DOHH2 (cell line): ENCODE data around the gene SPDYC.

Experiments used
- H3F3A ChIP-seq: fragments of 200-600 bp; sonication (generic), shearing (Covaris generic); 2 replicates; pipeline ENCODE4 v1.6.0; 2016; ENCODE audit warnings: antibody characterized with exemption, mild to moderate bottlenecking; ENCODE audit not compliant: control insufficient read depth, insufficient read depth
- H3K27ac ChIP-seq: fragments of 200-600 bp; sonication (generic); 2 replicates; pipeline ENCODE4 v1.5.1; 2014; ENCODE audit warnings: low read depth, mild to moderate bottlenecking, low read length, moderate library complexity
- H3K27me3 ChIP-seq: fragments of 200-600 bp; sonication (generic); 2 replicates; pipeline ENCODE4 v1.6.1; 2014; ENCODE audit warnings: mild to moderate bottlenecking, low read length, mixed read lengths; ENCODE audit not compliant: control insufficient read depth
- H3K36me3 ChIP-seq: fragments of 200-600 bp; sonication (generic); 2 replicates; pipeline ENCODE4 v1.6.1; 2014; ENCODE audit warnings: mild to moderate bottlenecking, low read length, moderate library complexity, mixed read lengths; ENCODE audit not compliant: control insufficient read depth
- H3K4me1 ChIP-seq: fragments of 200-600 bp; sonication (generic); 2 replicates; pipeline ENCODE4 v1.6.1; 2014; ENCODE audit warnings: mild to moderate bottlenecking, low read length, mixed read lengths; ENCODE audit not compliant: control insufficient read depth
- H3K4me2 ChIP-seq: fragments of 200-600 bp; sonication (generic); 2 replicates; pipeline ENCODE4 v1.6.0; 2014; ENCODE audit warnings: mild to moderate bottlenecking, low read length, moderate library complexity
- H3K4me3 ChIP-seq: fragments of 200-600 bp; sonication (generic); 2 replicates; pipeline ENCODE4 v1.5.1; 2014; ENCODE audit warnings: mild to moderate bottlenecking, low read length, mixed read lengths
- H3K79me2 ChIP-seq: fragments of 200-600 bp; sonication (generic); 2 replicates; pipeline ENCODE4 v1.6.1; 2014; ENCODE audit warnings: mild to moderate bottlenecking, low read length, mixed read lengths; ENCODE audit not compliant: control insufficient read depth
- H3K9me2 ChIP-seq: fragments of 200-600 bp; sonication (generic); replicated peaks from 2 replicates; pipeline ENCODE4 v1.6.1; 2014; ENCODE audit warnings: mild to moderate bottlenecking, low read length, mixed read lengths; ENCODE audit not compliant: control insufficient read depth
- H3K9me3 ChIP-seq: fragments of 200-600 bp; sonication (generic); 2 replicates; pipeline ENCODE4 v1.6.1; 2014; ENCODE audit warnings: antibody characterized with exemption, low read length, mixed read lengths; ENCODE audit not compliant: control insufficient read depth, insufficient read depth
- H4K20me1 ChIP-seq: fragments of 200-600 bp; sonication (generic); 2 replicates; pipeline ENCODE4 v1.6.0; 2014; ENCODE audit warnings: low read depth, mild to moderate bottlenecking, antibody characterized with exemption, low read length, moderate library complexity; ENCODE audit not compliant: control insufficient read depth, insufficient read depth
- CTCF ChIP-seq: fragments of 200-600 bp; sonication (generic); IDR thresholded peaks from one replicate; pipeline ENCODE4 v1.5.1; 2014; ENCODE audit warnings: antibody characterized with exemption, mild to moderate bottlenecking, low read depth, low read length; ENCODE audit not compliant: poor library complexity, severe bottlenecking
- EZH2phosphoT487 ChIP-seq: fragments of 200-600 bp; sonication (generic); IDR thresholded peaks from 2 replicates; pipeline ENCODE4 v1.6.1; 2017; ENCODE audit warnings: borderline replicate concordance, mild to moderate bottlenecking, antibody characterized with exemption, low read length, moderate library complexity, mixed read lengths

The SPDYC gene

GRCh38 chr11:65170058-65170534 is at the start of gene SPDYC:
SPDYC (plus strand) TSS chr11:65170233; CDS start chr11:65171358, 1,125 bp downstream.
- Histone ChIP-seq H3K79me2 (no peaks in the 10 kb centered on the region), H3K9me2 (no peaks in the 10 kb centered on the region), H3K36me3 (no peaks in the 10 kb centered on the region), H3K27me3 (no peaks in the 10 kb centered on the region), H3K4me1 (peaks cover 29% of the 10 kb centered on the region), H3K4me2 (peak within 1 kb of the TSS; percentile 66), H3F3A (peaks cover 2% of the 10 kb centered on the region), H3K27ac (peak within 1 kb of the TSS; percentile 71), H3K4me3 (peak within 1 kb of the TSS; percentile 41), H3K9me3 (no peaks in the 10 kb centered on the region), H4K20me1 (no peaks in the 10 kb centered on the region)
- TF ChIP-seq CTCF (no peak), EZH2phosphoT487 (no peak)

GRCh38 chr11:65120831-65121230 is 49.2 kb upstream of the SPDYC start:
- Histone ChIP-seq H3K4me3 (peak overlapping the region; percentile 100), H3K4me1 (peaks cover 62% of the 10 kb centered on the region), H3K36me3 (peaks cover 85% of the 10 kb centered on the region), H3K79me2 (peaks cover 77% of the 10 kb centered on the region), H3K27me3 (no peaks in the 10 kb centered on the region), H3K4me2 (peak overlapping the region; percentile 86), H3K9me3 (no peaks in the 10 kb centered on the region), H4K20me1 (peaks cover 3% of the 10 kb centered on the region; the same call in 1 of the 2 replicates), H3F3A (peaks cover 47% of the 10 kb centered on the region), H3K27ac (peak overlapping the region; percentile 86), H3K9me2 (no peaks in the 10 kb centered on the region)
- TF ChIP-seq EZH2phosphoT487 (no peak), CTCF (no peak)

- Histone ChIP-seq H3K4me1 (peaks cover 56% of the 10 kb centered on the region), H3K9me3 (no peaks in the 10 kb centered on the region), H3K36me3 (peaks cover 85% of the 10 kb centered on the region), H3F3A (peaks cover 50% of the 10 kb centered on the region), H3K9me2 (no peaks in the 10 kb centered on the region), H3K4me3 (peak overlapping the region; percentile 100), H3K27me3 (no peaks in the 10 kb centered on the region), H3K79me2 (peaks cover 71% of the 10 kb centered on the region), H3K4me2 (peak overlapping the region; percentile 86), H4K20me1 (peaks cover 3% of the 10 kb centered on the region; the same call in 1 of the 2 replicates), H3K27ac (peak overlapping the region; percentile 86)
- no peak for TF ChIP-seq EZH2phosphoT487
- TF ChIP-seq CTCF = no peak
Observed at GRCh38 chr11:65121447-65121864, 48.6 kb upstream of the SPDYC start.
